ENCODE measurements around the gene CACNA1I.
A peak's percentile ranks its signal among the peaks of the same experiment; 100 is the strongest.

Gene CACNA1I

GRCh38 chr22:39535831-39536449, 34.6 kb upstream of the CACNA1I start:
- DNase-seq (ENCODE audit: low read depth in 2 of 2) = no peak

DNA sequence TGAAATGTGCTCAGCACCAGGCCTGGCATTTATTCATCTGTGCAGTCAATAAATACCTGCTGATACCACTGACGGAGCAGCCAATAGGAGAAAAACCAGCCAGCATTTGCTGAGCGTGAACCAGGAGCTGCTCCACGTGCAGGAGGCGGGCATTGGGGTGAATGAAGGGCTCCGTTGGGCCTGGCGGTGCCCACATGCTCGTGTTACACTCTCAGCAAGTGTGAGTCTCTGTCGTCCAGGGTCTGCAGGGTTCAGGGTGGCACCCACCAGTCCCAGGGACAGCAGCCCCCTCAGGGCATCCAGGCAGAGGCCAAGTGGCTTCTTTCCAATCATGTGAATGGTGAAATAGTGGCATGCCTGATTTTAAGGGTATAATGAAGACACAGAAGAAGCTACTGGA, 33.8 kb upstream of the CACNA1I start:
- no peak for DNase-seq (ENCODE audit: low read depth in 2 of 2)

- no peak for DNase-seq (ENCODE audit: low read depth in 2 of 2)
Measured at GRCh38 chr22:39537975-39538374, 32.6 kb upstream of the CACNA1I start.

- no peak for DNase-seq (ENCODE audit: low read depth in 2 of 2)
Measured at GRCh38 chr22:39543095-39543494, 27.5 kb upstream of the CACNA1I start.

GRCh38 chr22:39545386-39546365, 24.9 kb upstream of the CACNA1I start:
- DNase-seq (ENCODE audit: low read depth in 2 of 2) = peak; percentile 53 to 68

DNA sequence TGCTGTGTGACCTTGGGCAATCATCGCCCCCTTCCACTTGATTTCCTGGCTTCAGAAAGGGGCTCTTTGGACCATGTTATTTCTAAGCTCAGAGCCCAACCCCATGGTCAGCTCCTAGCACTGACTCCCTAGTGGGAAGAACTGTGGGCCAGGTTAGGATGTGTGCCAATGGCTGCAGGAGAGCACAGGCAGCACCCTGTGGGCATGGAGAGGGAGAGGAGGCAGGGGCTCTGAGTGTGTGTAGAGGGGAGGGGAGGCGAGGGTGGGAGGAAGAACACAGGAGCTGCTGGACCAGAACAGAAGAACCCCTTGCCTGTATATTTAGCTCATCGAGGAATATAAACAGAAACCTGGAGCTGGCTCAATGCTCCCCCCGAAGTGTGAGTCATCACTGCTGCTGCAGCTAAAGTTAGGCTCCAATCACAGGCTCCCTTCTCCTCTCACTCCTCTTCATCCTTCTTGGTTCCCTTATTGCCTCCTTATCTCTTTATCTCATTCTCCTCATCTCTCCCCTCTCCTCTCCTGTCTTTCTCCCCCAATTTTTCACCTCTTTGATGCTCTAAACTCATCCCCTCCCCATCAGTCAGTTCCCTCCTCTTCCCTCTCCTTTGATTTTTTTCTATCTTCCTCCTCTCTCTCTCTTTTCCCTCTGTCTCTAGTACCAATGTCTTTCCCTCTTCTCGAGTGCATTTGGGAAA, 23.5 kb upstream of the CACNA1I start:
- no peak for DNase-seq (ENCODE audit: low read depth in 2 of 2)

DNA sequence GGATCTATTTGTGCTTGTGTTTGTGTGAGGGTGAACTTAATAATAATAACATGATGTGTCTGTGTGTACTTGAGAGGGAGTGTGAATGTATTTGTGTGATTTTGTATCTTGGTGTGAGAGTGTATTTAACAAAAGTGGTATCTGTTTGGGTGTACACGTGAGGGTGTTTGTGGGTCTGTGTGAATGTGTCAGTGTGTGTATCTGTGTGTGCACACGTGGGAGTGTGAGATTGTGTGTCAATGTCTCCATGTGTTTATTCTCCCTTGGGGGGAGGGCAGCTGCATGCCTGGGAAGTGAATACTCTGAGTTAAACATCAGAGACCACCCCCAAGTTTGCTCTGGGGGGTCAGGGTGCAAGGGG, 23.0 kb upstream of the CACNA1I start:
- DNase-seq (ENCODE audit: low read depth in 2 of 2) = no peak

DNA sequence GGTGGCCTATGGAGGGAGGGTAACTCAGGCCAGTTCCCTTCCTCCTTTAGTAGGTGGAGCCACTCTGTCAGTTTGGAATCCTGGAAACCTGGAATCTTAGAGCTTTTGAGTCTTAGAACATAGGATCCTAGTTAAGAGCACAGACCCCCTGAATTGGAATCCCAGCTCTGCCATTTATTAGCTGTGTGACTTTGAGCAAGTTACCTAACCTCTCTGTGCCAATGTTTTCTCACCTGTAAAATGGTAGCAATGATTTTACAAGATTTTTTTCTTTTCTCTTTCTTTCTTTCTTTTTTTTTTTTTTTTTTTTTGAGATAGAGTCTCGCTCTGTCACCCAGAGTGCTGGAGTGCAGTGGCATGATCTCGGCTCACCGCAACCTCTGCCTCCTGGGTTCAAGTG, 17.1 kb upstream of the CACNA1I start:
- DNase-seq (ENCODE audit: low read depth in 2 of 2) = no peak

DNA sequence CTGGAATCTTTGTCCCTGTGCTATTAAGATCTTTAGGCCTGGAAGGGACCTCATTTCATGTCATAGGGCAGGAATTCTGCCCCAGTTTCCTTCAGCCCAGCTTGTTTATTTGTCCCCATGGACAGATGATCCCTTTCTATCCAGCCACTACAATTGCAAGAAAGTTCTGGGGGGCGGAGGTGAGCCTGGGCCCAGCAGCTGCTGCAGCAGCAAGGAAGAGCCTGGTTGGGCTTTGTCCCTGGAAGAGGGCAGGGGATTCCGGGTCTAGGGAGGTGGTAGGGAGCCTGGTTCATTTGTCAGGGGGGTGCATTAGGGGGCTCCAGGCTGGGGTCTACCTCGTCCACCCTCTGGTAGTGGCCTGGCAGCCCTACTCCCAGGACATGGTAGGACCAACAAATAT, 16.4 kb upstream of the CACNA1I start:
- no peak for DNase-seq (ENCODE audit: low read depth in 2 of 2)

DNA sequence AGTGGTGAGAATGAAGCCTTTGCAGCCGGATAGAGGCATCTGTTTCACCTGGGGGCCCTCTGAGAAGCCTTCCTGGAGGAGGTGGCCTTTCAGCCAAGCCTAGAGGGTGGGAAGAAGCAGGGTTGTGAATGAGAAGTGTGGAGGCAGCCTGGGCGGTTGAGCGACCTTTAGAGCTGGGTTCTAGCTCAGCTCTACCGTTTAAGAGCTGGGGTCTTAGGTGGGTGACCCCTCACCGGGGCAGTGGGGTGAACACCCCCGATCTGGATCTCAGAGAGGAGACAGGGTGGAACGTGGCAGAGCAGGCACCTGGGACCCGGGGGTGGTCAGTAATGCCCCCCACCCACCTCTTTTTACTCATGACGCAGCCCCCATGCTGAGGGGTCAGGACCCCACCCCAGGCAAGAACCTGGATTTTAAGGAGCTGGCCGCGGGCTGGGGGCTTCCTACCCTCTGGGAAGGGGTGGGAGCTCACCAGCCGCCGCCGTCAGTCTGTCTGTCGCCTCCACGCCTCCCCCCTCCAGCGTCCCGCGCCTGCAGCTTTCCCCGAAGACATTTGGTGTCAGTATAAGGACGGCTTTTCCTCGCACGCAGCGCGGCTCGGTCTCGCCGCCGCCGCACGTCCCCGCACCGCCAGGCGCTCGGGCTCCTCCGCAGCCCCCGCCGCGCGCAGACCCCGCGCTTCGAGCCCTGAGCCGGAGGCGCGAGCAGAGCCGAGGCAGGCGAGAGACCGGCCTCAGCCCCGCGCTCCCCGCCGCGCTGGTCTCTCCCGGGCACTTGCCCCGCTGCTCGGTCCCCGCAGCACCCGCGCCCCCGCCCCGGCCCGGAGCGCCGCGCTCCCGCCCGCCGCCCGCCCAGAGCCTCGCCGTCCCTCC, 13.3 kb upstream of the CACNA1I start:
- no peak for DNase-seq (ENCODE audit: low read depth in 2 of 2)

- DNase-seq (ENCODE audit: low read depth in 2 of 2) = no peak
Measured at GRCh38 chr22:39558254-39558727, 12.3 kb upstream of the CACNA1I start.

- DNase-seq (ENCODE audit: low read depth in 2 of 2) = no peak
Measured at GRCh38 chr22:39558950-39559349, 11.6 kb upstream of the CACNA1I start.

DNA sequence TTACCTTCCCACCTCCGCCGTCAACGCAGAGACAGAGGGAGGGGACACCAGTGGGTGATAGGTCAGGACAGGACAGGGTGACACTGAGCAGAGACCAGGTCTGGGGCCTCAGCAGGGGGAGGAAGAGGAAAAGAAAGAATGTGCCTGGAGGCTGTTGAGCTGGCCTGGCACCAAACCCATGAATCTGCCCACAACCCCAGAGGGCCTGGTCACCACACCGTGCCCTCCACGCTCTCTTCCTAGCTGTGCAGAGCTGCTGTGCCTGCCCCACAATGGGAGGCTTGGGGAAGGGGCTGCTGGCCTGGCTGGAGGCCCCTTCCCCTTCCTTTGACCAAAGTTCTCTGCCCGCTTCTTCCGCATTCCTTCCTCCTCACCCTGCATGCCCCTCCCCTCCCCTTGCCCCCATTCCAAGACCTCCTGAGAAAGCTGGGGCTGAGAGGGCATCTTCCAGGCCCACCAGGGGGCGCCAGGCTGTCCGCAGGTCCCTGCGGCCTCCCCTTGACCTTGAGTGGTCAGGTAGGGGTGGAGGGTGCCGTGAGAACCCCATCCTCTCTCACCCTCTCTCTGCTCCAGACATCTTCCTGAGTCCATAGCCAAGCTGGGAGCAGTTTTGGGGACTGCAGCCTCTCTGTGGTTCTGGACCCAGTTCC, 11.0 kb upstream of the CACNA1I start:
- no peak for DNase-seq (ENCODE audit: low read depth in 2 of 2)

- no peak for DNase-seq (ENCODE audit: low read depth in 2 of 2)
Measured at GRCh38 chr22:39560127-39560526, 10.4 kb upstream of the CACNA1I start.

DNA sequence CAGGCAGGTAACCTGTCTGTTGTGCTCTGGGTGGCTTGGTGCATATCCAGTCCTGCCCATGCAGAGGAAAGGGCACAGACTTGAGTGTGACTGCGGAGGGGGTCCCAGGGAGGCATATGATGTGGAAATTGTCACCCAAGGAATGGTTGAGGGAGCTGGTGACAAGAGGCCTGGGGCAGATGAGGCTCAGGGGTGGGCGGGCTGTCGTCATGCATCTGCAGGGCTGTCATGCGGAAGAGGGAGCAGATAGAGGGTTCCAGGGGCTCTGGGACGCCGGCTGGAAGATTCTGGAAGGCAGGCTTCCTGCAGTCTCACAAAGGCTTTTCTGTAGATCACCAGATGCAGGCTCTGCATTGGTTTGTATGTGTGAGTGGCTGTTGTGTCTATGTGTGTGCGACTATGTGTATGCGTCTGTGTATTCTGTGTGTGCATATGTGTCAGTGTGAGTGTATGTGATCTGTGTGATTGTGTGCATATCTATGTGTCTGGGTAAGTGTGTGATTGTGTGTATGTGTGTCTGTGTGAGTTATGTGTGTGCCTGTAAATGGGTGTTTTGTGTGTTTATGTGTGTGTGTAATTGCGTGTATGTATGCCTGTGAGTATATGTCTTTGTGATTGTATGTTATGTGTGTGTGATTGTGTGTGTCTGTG, 7.6 kb upstream of the CACNA1I start:
- DNase-seq (ENCODE audit: low read depth in 2 of 2) = no peak

DNA sequence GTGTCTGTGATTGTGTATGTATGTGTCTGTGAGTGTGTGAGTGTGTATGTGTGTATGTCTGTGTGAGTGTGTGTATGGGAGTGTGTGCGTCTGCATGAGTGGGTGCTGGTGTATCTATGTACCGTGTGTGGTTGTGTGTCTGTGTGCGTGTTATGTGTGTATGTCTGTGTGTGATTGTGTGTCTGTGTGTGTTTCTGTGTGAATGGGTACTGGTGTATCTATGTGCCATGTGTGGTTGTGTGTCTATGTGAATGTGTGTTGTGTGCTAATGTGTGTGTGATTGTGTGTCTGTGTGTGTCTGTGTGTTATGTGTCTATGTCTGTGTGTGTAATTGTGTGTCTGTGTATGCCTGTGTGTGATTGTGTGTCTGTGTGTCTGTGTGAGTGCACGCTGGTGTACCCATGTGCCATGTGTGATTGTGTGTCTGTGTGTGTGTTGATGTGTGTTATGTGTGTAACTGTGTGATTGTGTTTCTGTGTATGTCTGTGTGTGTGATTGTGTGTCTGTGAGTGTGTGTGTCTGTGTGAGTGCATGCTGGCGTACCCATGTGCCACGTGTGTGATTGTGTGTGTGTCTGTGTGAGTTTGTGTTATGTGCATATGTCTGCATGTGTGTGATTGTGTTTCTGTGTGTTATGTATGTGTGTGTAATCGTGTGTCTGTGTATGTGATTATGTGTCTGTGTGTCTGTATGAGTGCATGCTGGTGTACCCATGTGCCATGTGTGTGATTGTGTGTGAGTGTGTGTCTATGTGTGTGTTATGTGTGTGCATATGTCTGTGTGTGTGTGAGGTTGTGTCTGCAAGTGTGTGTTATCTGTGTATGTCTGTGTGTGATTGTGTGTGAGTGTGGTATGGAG, 6.8 kb upstream of the CACNA1I start:
- DNase-seq (ENCODE audit: low read depth in 2 of 2) = no peak

DNA sequence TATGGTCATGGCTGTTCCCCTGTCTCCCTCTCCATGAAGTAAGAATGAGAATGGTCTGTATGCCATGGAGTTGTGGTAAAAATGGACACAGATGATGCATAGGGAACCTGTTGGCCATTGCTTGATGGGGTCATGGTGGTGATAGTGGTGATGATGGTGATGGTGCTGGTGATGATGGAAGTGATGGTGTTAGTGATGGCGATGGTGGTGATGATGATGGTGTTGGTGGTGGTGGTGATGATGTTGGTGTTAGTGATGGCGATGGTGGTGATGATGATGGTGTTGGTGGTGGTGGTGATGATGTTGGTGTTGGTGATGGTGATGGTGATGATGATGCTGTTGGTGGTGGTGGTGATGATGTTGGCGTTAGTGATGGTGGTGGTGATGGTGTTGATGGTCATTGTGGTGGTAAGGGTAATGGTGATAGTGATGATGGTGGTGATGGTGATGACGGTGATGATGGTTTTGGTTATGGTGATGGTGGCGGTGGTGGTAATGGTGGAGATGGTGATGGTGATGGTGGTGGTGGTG, 5.1 kb upstream of the CACNA1I start:
- DNase-seq (ENCODE audit: low read depth in 2 of 2) = no peak

DNA sequence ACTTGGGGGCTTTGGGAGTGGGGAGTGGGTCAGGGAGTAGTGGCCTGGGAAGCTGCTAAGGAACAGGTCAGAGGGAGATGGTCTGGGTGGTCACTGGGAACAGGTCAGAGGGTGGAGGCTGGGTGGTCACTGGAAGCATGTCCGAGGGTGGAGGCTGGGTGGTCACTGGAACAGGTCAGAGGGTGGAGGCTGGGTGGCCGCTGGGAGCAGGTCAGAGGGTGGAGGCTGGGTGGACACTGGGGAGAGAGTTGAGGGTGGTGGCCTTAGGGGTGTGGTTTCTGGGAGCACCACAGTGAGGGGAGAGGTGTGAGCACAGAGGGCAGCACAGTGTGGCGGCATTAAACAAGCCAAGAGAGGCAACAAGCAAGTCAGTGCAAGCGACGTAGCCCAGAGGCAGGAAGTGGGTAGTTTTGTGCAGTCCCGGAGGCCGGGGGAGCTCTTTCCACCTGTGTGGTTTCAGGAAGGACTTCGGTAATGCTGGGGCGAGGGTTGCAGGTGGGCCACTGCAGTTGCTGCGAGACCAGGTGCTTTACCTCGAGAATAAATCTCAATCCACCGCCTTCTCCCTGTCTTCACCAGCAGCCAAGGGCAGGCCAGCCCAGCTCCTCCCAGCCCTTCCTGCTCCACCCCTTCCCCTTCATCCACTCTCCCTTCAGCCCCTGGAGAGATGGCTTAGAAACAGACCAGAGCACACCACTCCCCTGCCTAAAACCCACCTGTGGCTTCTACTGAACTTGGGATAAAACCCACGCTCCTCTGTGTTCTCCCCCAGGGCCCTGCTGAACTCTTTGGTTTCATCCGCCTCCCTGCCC, 3.2 kb upstream of the CACNA1I start:
- no peak for DNase-seq (ENCODE audit: low read depth in 2 of 2)
